ENCODE measurements around the gene IL36B. TPM values are rescaled to one million over a fixed set of nuclear protein-coding genes. Genes with fewer than 3 reads are reported as not detected.

The IL36B gene
- polyA plus RNA-seq, 3 donors: not detected

DNA sequence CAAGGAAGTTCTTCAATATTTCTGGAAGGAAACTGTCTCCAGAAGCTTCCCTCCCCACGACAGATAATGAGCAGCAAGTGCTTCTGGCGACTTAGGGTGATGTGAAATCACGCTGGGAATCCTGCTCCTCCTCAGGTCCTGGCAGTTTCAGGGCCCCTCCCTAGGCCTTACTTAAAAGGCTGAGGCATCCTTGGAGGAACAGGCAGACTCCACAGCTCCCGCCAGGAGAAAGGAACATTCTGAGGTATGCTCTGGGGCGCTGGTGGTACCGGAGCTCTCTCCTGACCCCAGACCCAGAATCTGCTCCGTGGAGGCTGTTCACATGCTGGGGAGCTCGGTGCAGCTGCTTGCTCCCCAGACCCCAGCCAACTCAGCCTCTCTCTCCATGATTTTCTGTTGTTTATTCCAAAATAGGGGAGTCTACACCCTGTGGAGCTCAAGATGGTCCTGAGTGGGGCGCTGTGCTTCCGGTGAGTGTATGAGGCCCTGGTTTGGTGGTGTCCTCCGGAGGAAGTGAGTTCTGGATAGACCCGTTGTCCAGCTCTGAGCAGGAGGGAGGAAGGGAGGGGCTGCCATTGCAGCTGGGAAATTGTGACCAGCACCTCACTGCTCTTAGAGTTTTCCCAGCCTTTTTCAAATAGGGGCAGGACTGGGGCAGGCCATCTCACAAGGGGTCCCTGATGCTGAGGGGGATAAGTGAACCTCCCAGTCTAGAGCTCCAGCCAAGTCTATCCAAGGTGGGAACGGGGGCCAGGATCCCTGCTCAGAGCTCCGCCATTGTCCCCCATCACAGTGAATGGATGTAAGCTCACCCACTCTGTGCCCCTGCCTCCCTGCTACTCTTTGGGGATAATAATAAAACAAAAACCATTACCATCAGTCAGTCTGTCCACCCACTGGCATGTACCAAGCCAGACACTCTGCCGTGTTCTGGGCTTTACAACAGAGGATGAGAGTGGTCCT lies 6.6 kb upstream of the IL36B start, which contains the start of gene IL36RN:
IL36RN (plus strand) TSS at position 201 of the 963 bp plus-strand sequence; CDS start at position 442, 241 bp downstream.
- H3K27ac Mint-ChIP-seq: no peak within 1 kb of the TSS
- H3K27me3 Mint-ChIP-seq (ENCODE audit: low read depth in 3 of 3): peaks cover 2 to 5% (median 4%) of the 10 kb centered on the region in 3 donors
- TF ChIP-seq, protein P1, sequence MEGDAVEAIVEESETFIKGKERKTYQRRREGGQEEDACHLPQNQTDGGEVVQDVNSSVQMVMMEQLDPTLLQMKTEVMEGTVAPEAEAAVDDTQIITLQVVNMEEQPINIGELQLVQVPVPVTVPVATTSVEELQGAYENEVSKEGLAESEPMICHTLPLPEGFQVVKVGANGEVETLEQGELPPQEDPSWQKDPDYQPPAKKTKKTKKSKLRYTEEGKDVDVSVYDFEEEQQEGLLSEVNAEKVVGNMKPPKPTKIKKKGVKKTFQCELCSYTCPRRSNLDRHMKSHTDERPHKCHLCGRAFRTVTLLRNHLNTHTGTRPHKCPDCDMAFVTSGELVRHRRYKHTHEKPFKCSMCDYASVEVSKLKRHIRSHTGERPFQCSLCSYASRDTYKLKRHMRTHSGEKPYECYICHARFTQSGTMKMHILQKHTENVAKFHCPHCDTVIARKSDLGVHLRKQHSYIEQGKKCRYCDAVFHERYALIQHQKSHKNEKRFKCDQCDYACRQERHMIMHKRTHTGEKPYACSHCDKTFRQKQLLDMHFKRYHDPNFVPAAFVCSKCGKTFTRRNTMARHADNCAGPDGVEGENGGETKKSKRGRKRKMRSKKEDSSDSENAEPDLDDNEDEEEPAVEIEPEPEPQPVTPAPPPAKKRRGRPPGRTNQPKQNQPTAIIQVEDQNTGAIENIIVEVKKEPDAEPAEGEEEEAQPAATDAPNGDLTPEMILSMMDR (IDR thresholded peaks at IDR 0.05): no peak
- H3K9me3 Mint-ChIP-seq: peaks cover 10 to 21% (median 18%) of the 10 kb centered on the region in 7 donors
- H3K4me3 Mint-ChIP-seq: no peak within 1 kb of the TSS
- Histone ChIP-seq H3K79me2 (ENCODE audit: insufficient read depth, low read length) (no peaks in the 10 kb centered on the region), H2AFZ (ENCODE audit: insufficient read depth, low read depth, low read length, poor library complexity, severe bottlenecking) (no peak within 1 kb of the TSS), H3K4me1 (ENCODE audit: control insufficient read depth in 1 of 2, insufficient read depth in 2 of 2, low read length in 2 of 2) (no peaks in the 10 kb centered on the region), H3K4me3 (replicated peaks in 1 of 3; ENCODE audit: low read depth in 2 of 3, low read length in 3 of 3) (no peak within 1 kb of the TSS), H3K27me3 (ENCODE audit: control insufficient read depth in 2 of 2, insufficient read depth in 2 of 2, low read length in 2 of 2) (no peaks in the 10 kb centered on the region), H3K36me3 (replicated peaks in 1 of 2; ENCODE audit: control insufficient read depth in 1 of 2, insufficient read depth in 2 of 2, low read length in 2 of 2) (no peaks in the 10 kb centered on the region), H3K27ac (ENCODE audit: low read depth in 1 of 2, low read length in 2 of 2) (no peak within 1 kb of the TSS), H3K9me3 (replicated peaks in 1 of 2; ENCODE audit: control insufficient read depth in 1 of 2, insufficient read depth in 1 of 2, low read length in 2 of 2) (peaks cover 0 to 8% of the 10 kb centered on the region in 2 donors), H4K20me1 (ENCODE audit: insufficient read depth, low read length) (no peaks in the 10 kb centered on the region), H3K9ac (ENCODE audit: insufficient read depth, low read length, poor library complexity, severe bottlenecking) (no peak within 1 kb of the TSS), H3K4me2 (replicated peaks; ENCODE audit: extremely low read depth, low read length, poor library complexity, severe bottlenecking) (no peak within 1 kb of the TSS)
- no peaks in the 10 kb centered on the region for H3K4me1 Mint-ChIP-seq
- intact Hi-C loops (cut with micrococcal nuclease): no loop called here
- no peak for DNase-seq
- 84% methylated on average over 13 of the region's 15 CpGs for WGBS (ENCODE audit: insufficient coverage)
- no peaks in the 10 kb centered on the region for H3K36me3 Mint-ChIP-seq

DNA sequence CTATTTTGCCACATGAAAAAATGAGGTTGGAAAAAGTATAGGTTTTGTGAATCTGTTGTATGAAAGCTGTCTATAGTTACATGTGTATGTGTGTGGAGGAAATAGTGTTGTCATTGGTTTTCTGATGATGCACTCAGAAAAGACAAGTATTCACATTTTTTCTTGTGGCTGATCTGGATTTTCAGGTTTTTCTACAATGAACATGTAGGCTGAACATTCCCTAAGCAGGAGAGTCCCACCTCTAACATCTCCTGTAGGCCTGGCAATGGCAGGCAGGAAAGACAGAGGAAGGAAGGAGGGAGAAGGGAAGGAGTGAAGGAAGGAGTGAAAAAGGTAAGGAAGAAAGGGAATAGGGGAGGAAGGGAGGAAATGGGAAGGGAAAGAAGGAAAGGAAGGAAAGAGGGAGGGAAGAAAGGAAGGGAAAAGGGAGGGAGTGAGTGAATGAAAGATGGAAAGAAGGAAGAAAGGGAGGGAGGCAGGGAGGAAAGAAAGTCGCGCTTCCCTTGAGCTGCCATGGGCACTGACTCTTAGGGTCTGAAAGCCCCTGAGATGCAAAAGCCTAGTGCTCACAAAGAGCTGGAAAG lies 5.8 kb upstream of the IL36B start:
- H3K4me2 ChIP-seq (replicated peaks; ENCODE audit: extremely low read depth, low read length, poor library complexity, severe bottlenecking): no peak overlapping the region
- Mint-ChIP-seq H3K27me3 (ENCODE audit: low read depth in 3 of 3) (peaks cover 2 to 5% (median 4%) of the 10 kb centered on the region in 3 donors), H3K9me3 (peaks cover 12 to 25% (median 21%) of the 10 kb centered on the region in 7 donors), H3K4me1 (no peaks in the 10 kb centered on the region), H3K4me3 (no peak overlapping the region), H3K36me3 (no peaks in the 10 kb centered on the region), H3K27ac (no peak overlapping the region)
- no peak for DNase-seq
- TF ChIP-seq, protein P1 (IDR thresholded peaks at IDR 0.05): no peak
- 50% methylated on average over 2 of the region's 2 CpGs for WGBS (ENCODE audit: insufficient coverage)
- H4K20me1 ChIP-seq (ENCODE audit: insufficient read depth, low read length): no peaks in the 10 kb centered on the region
- H3K36me3 ChIP-seq (replicated peaks in 1 of 2; ENCODE audit: control insufficient read depth in 1 of 2, insufficient read depth in 2 of 2, low read length in 2 of 2): no peaks in the 10 kb centered on the region
- no peaks in the 10 kb centered on the region for H3K27me3 ChIP-seq (ENCODE audit: control insufficient read depth in 2 of 2, insufficient read depth in 2 of 2, low read length in 2 of 2)
- H3K4me1 ChIP-seq (ENCODE audit: control insufficient read depth in 1 of 2, insufficient read depth in 2 of 2, low read length in 2 of 2): no peaks in the 10 kb centered on the region
- no peak overlapping the region for H3K9ac ChIP-seq (ENCODE audit: insufficient read depth, low read length, poor library complexity, severe bottlenecking)
- no peak overlapping the region for H3K4me3 ChIP-seq (replicated peaks in 1 of 3; ENCODE audit: low read depth in 2 of 3, low read length in 3 of 3)
- no peaks in the 10 kb centered on the region for H3K79me2 ChIP-seq (ENCODE audit: insufficient read depth, low read length)
- peaks cover 0 to 8% of the 10 kb centered on the region in 2 donors for H3K9me3 ChIP-seq (replicated peaks in 1 of 2; ENCODE audit: control insufficient read depth in 1 of 2, insufficient read depth in 1 of 2, low read length in 2 of 2)
- no peak overlapping the region for H2AFZ ChIP-seq (ENCODE audit: insufficient read depth, low read depth, low read length, poor library complexity, severe bottlenecking)
- intact Hi-C loops (cut with micrococcal nuclease): no loop called here
- H3K27ac ChIP-seq (ENCODE audit: low read depth in 1 of 2, low read length in 2 of 2): no peak overlapping the region

Measured in CD14-positive monocyte (primary cell).